Liver (tissue), 9 donors: Measurements from ENCODE around the gene CACNA1C. TPM values are rescaled to one million over a fixed set of nuclear protein-coding genes. Genes with fewer than 3 reads are reported as not detected.

Source experiments
- DNase-seq: peaks from one replicate; pipeline ENCODE4 v3.0.0-alpha.2; 2017; ENCODE audit warnings: low spot score
- H3K27ac ChIP-seq, 2 donors: one replicate each; pipeline ENCODE4 v1.7.0; 2013; ENCODE audit warnings: inconsistent platforms in 2 of 2, low read length in 2 of 2, control low read depth in 1 of 2, low read depth in 1 of 2, mild to moderate bottlenecking in 1 of 2
- H3K27me3 ChIP-seq, 4 donors: one replicate each; pipeline versions ENCODE4 v1.6.1 to v1.7.0; 2013; ENCODE audit warnings: low read length in 3 of 4, inconsistent platforms in 1 of 4, mild to moderate bottlenecking in 1 of 4, moderate library complexity in 1 of 4; ENCODE audit not compliant: control insufficient read depth in 4 of 4, insufficient read depth in 4 of 4
- H3K36me3 ChIP-seq, 4 donors: one replicate each; pipeline versions ENCODE4 v1.6.1 to v1.7.0; 2013; ENCODE audit warnings: low read length in 3 of 4, mild to moderate bottlenecking in 3 of 4, low read depth in 1 of 4, moderate library complexity in 1 of 4; ENCODE audit not compliant: control insufficient read depth in 4 of 4, insufficient read depth in 3 of 4
- H3K4me1 ChIP-seq, 4 donors: one replicate each; pipeline versions ENCODE4 v1.6.1 to v1.7.0; 2013; ENCODE audit warnings: low read length in 3 of 4, mild to moderate bottlenecking in 3 of 4, moderate library complexity in 1 of 4; ENCODE audit not compliant: control insufficient read depth in 4 of 4, insufficient read depth in 4 of 4
- H3K4me3 ChIP-seq, 3 donors: one replicate each; pipeline versions ENCODE4 v1.6.1 to v1.7.0; 2013; ENCODE audit warnings: low read length in 3 of 3, control low read depth in 1 of 3, low read depth in 1 of 3, mild to moderate bottlenecking in 1 of 3
- H3K9ac ChIP-seq, 2 donors: one replicate each; pipeline ENCODE4 v1.7.0; 2013; ENCODE audit warnings: low read length in 2 of 2, mild to moderate bottlenecking in 2 of 2, moderate library complexity in 2 of 2, control low read depth in 1 of 2, low read depth in 1 of 2
- H3K9me3 ChIP-seq, 4 donors: one replicate each; pipeline versions ENCODE4 v1.6.1 to v1.7.0; 2013; ENCODE audit warnings: low read length in 3 of 4; ENCODE audit not compliant: control insufficient read depth in 4 of 4
- EGR1 ChIP-seq, 2 donors: IDR thresholded peaks; 2 replicates each; pipeline ENCODE4 v1.6.1; 2016 to 2018; ENCODE audit warnings: antibody characterized with exemption in 2 of 2, low read depth in 2 of 2
- FOXA1 ChIP-seq: IDR thresholded peaks from 2 replicates; pipeline ENCODE4 v1.6.1; 2016; ENCODE audit warnings: antibody characterized with exemption
- FOXA2 ChIP-seq: IDR thresholded peaks from 2 replicates; pipeline ENCODE4 v1.6.1; 2016; ENCODE audit warnings: antibody characterized with exemption
- GABPA ChIP-seq, 2 donors: IDR thresholded peaks in 1 of 2; conservative IDR thresholded peaks in 1 of 2; 2 replicates each; pipeline ENCODE4 v1.6.1; 2016; ENCODE audit warnings: antibody characterized with exemption in 2 of 2, mild to moderate bottlenecking in 1 of 2, moderate library complexity in 1 of 2
- HNF4A ChIP-seq, 2 donors: conservative IDR thresholded peaks; 2 replicates each; pipeline ENCODE4 v1.6.1; 2016; ENCODE audit warnings: antibody characterized with exemption in 2 of 2, mild to moderate bottlenecking in 2 of 2
- HNF4G ChIP-seq: IDR thresholded peaks from 2 replicates; pipeline ENCODE4 v1.6.1; 2016; ENCODE audit warnings: antibody characterized with exemption
- JUND ChIP-seq, 2 donors: IDR thresholded peaks; 2 replicates each; pipeline ENCODE4 v1.6.1; 2016; ENCODE audit warnings: antibody characterized with exemption in 2 of 2
- NR2F2 ChIP-seq: IDR thresholded peaks from 2 replicates; pipeline ENCODE4 v1.6.1; 2016; ENCODE audit warnings: antibody characterized with exemption
- RAD21 ChIP-seq, 2 donors: IDR thresholded peaks; 2 replicates each; pipeline ENCODE4 v1.6.1; 2016; ENCODE audit warnings: antibody characterized with exemption in 2 of 2, mild to moderate bottlenecking in 2 of 2
- RXRA ChIP-seq, 2 donors: IDR thresholded peaks; 2 replicates each; pipeline ENCODE4 v1.6.1; 2017 to 2018; ENCODE audit warnings: antibody characterized with exemption in 2 of 2, mild to moderate bottlenecking in 1 of 2
- SP1 ChIP-seq: IDR thresholded peaks from 2 replicates; pipeline ENCODE4 v1.6.1; 2018; ENCODE audit warnings: antibody characterized with exemption, mild to moderate bottlenecking
- TAF1 ChIP-seq: conservative IDR thresholded peaks from 2 replicates; pipeline ENCODE4 v1.6.1; 2016; ENCODE audit warnings: antibody characterized with exemption, mild to moderate bottlenecking
- YY1 ChIP-seq: IDR thresholded peaks from 2 replicates; pipeline ENCODE4 v1.6.1; 2016; ENCODE audit warnings: antibody characterized with exemption, mild to moderate bottlenecking
- WGBS: extraction: QIAGEN DNeasy Blood & Tissue Kit; methylation state at CpG from one replicate; pipeline ENCODE4 v1.1.7; 2013; 5-methylcytosine and 5-hydroxymethylcytosine counted together
- polyA plus RNA-seq, 2 donors: library from polyadenylated mRNA; stranded (reverse) in 1 of 2; unstranded in 1 of 2; fragments of 200-250 nt in 1 of 2; fragments of >200 nt in 1 of 2; fragmentation: Nextera tagmentation in 1 of 2; extraction: Ambion mirVana in 1 of 2; gene quantifications; one replicate each; pipeline versions ENCODE4 v1.2.1 to v1.2.3, GENCODE V29; 2013 to 2015
- total RNA-seq, 2 donors: library from RNA; depleted of rRNA; stranded (reverse); fragments of >200 nt; gene quantifications; one replicate each; pipeline ENCODE4 v1.2.3, GENCODE V29; 2014
- TF ChIP-seq, protein P1 (sequence below): fragments of 150-350 bp; IDR thresholded peaks from 2 replicates; pipeline ENCODE4 v1.5.1; 2017; ENCODE audit warnings: improper control_type of control experiment, low read depth, low read length; ENCODE audit not compliant: missing input control
- TF ChIP-seq, protein P2 (sequence below): IDR thresholded peaks from 2 replicates; pipeline ENCODE4 v1.6.1; 2016; ENCODE audit warnings: antibody characterized with exemption
- TF ChIP-seq, protein P3 (sequence below): IDR thresholded peaks from 2 replicates; pipeline ENCODE4 v1.6.1; 2016; ENCODE audit warnings: antibody characterized with exemption, mild to moderate bottlenecking
- TF ChIP-seq, protein P4 (sequence below): IDR thresholded peaks from 2 replicates; pipeline ENCODE4 v1.6.1; 2016; ENCODE audit warnings: antibody characterized with exemption
- donor health status: healthy.
- donor health status: healthy.
- donor health status: healthy.
- donor health status: healthy.
- donor health status: healthy.

CACNA1C gene
- total and polyA plus RNA-seq, 4 donors: 0.23 to 1.9 (median 0.41) TPM

DNA sequence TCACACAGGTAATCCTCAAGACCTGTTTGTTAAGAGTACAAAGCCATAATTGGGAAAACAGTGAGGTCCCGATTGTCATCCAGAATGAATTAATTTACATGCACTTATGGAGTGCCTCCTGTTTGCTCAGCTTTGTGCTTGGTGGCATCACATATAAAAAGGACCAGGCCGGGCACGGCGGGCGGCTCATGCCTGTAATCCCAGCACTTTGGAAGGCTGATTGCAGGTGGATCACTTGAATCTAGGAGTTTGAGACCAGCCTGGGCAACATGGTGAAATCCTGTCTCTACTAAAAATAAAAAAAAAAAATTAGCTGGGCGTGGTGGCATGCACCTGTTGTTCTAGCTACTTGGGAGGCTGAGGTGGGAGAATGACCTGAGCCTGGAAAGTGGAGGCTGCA lies 247.4 kb downstream of the CACNA1C start:
- Histone ChIP-seq H3K36me3 (no peaks in the 10 kb centered on the region), H3K4me3 (no peak overlapping the region), H3K27me3 (no peaks in the 10 kb centered on the region), H3K9ac (no peak overlapping the region), H3K9me3 (no peaks in the 10 kb centered on the region), H3K27ac (no peak overlapping the region), H3K4me1 (no peaks in the 10 kb centered on the region)
- 90% methylated on average over 6 of the region's 6 CpGs for WGBS
- DNase-seq: no peak
- no peak for TF ChIP-seq JUND (IDR thresholded peaks at IDR 0.05)
- TF ChIP-seq, protein P1, sequence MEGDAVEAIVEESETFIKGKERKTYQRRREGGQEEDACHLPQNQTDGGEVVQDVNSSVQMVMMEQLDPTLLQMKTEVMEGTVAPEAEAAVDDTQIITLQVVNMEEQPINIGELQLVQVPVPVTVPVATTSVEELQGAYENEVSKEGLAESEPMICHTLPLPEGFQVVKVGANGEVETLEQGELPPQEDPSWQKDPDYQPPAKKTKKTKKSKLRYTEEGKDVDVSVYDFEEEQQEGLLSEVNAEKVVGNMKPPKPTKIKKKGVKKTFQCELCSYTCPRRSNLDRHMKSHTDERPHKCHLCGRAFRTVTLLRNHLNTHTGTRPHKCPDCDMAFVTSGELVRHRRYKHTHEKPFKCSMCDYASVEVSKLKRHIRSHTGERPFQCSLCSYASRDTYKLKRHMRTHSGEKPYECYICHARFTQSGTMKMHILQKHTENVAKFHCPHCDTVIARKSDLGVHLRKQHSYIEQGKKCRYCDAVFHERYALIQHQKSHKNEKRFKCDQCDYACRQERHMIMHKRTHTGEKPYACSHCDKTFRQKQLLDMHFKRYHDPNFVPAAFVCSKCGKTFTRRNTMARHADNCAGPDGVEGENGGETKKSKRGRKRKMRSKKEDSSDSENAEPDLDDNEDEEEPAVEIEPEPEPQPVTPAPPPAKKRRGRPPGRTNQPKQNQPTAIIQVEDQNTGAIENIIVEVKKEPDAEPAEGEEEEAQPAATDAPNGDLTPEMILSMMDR: no peak
- TF ChIP-seq, protein P2, sequence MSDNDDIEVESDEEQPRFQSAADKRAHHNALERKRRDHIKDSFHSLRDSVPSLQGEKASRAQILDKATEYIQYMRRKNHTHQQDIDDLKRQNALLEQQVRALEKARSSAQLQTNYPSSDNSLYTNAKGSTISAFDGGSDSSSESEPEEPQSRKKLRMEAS: no peak
- TF ChIP-seq, protein P3, sequence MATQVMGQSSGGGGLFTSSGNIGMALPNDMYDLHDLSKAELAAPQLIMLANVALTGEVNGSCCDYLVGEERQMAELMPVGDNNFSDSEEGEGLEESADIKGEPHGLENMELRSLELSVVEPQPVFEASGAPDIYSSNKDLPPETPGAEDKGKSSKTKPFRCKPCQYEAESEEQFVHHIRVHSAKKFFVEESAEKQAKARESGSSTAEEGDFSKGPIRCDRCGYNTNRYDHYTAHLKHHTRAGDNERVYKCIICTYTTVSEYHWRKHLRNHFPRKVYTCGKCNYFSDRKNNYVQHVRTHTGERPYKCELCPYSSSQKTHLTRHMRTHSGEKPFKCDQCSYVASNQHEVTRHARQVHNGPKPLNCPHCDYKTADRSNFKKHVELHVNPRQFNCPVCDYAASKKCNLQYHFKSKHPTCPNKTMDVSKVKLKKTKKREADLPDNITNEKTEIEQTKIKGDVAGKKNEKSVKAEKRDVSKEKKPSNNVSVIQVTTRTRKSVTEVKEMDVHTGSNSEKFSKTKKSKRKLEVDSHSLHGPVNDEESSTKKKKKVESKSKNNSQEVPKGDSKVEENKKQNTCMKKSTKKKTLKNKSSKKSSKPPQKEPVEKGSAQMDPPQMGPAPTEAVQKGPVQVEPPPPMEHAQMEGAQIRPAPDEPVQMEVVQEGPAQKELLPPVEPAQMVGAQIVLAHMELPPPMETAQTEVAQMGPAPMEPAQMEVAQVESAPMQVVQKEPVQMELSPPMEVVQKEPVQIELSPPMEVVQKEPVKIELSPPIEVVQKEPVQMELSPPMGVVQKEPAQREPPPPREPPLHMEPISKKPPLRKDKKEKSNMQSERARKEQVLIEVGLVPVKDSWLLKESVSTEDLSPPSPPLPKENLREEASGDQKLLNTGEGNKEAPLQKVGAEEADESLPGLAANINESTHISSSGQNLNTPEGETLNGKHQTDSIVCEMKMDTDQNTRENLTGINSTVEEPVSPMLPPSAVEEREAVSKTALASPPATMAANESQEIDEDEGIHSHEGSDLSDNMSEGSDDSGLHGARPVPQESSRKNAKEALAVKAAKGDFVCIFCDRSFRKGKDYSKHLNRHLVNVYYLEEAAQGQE: no peak
- TF ChIP-seq RAD21 (IDR thresholded peaks at IDR 0.05): no peak
- TF ChIP-seq GABPA (IDR thresholded peaks at IDR 0.05 in 1 of 2, conservative IDR thresholded peaks at IDR 0.05 in 1 of 2): no peak
- TF ChIP-seq YY1: no peak
- TF ChIP-seq HNF4A (conservative IDR thresholded peaks at IDR 0.05): no peak
- TF ChIP-seq NR2F2: no peak
- no peak for TF ChIP-seq TAF1
- no peak for TF ChIP-seq FOXA1
- TF ChIP-seq FOXA2: no peak
- TF ChIP-seq, protein P4, sequence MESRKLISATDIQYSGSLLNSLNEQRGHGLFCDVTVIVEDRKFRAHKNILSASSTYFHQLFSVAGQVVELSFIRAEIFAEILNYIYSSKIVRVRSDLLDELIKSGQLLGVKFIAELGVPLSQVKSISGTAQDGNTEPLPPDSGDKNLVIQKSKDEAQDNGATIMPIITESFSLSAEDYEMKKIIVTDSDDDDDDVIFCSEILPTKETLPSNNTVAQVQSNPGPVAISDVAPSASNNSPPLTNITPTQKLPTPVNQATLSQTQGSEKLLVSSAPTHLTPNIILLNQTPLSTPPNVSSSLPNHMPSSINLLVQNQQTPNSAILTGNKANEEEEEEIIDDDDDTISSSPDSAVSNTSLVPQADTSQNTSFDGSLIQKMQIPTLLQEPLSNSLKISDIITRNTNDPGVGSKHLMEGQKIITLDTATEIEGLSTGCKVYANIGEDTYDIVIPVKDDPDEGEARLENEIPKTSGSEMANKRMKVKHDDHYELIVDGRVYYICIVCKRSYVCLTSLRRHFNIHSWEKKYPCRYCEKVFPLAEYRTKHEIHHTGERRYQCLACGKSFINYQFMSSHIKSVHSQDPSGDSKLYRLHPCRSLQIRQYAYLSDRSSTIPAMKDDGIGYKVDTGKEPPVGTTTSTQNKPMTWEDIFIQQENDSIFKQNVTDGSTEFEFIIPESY: no peak
- TF ChIP-seq RXRA (IDR thresholded peaks at IDR 0.05): no peak
- no peak for TF ChIP-seq SP1
- no peak for TF ChIP-seq HNF4G
- no peak for TF ChIP-seq EGR1 (IDR thresholded peaks at IDR 0.05; ENCODE audit: low read depth in 2 of 2)

DNA sequence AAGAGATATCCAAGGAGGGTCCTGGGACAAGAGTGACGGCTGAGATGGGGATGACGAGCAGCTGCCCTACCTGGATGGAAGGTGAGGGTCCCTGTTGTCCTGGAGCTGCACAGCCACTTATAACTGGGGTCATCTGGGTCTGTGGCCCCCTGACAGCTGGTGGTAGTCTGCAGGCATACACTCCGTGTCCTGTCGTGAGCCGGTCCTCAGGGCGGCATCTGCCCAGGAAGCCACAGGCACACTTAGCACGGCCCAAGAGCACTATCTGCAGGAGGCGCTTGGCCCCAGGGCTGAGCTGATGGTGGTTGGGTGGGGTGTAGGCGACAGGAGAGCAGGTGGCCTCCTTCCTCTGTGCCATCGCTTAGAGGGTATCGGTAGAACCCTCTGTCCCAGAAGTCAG lies 248.1 kb downstream of the CACNA1C start:
- Histone ChIP-seq H3K27ac (no peak overlapping the region), H3K9ac (no peak overlapping the region), H3K27me3 (no peaks in the 10 kb centered on the region), H3K4me3 (no peak overlapping the region), H3K4me1 (no peaks in the 10 kb centered on the region), H3K36me3 (no peaks in the 10 kb centered on the region), H3K9me3 (no peaks in the 10 kb centered on the region)
- DNase-seq: no peak
- TF ChIP-seq, protein P4: no peak
- no peak for TF ChIP-seq JUND (IDR thresholded peaks at IDR 0.05)
- TF ChIP-seq NR2F2: no peak
- TF ChIP-seq GABPA (IDR thresholded peaks at IDR 0.05 in 1 of 2, conservative IDR thresholded peaks at IDR 0.05 in 1 of 2): no peak
- TF ChIP-seq SP1: no peak
- no peak for TF ChIP-seq HNF4G
- TF ChIP-seq RAD21 (IDR thresholded peaks at IDR 0.05): no peak
- TF ChIP-seq FOXA1: no peak
- TF ChIP-seq EGR1 (IDR thresholded peaks at IDR 0.05; ENCODE audit: low read depth in 2 of 2): no peak
- no peak for TF ChIP-seq RXRA (IDR thresholded peaks at IDR 0.05)
- WGBS: 88% methylated on average over 11 of the region's 11 CpGs
